Inflammatory macrophage (primary cell): Measurements from ENCODE around the gene RCOR1.
"Not testable (repeated sequence)": the region's sequence is repeated elsewhere in the genome, so short reads cannot be mapped to it uniquely, and the experiment has no call there.

ENCODE experiments used
- DNase-seq, 2 donors: peaks; one replicate each; pipeline ENCODE4 v3.0.0-alpha.2; 2020 to 2022

RCOR1 gene

GRCh38 chr14:102593825-102594137 lies 1.3 kb downstream of the RCOR1 start:
- DNase-seq = peak; percentile 53 to 61

DNA sequence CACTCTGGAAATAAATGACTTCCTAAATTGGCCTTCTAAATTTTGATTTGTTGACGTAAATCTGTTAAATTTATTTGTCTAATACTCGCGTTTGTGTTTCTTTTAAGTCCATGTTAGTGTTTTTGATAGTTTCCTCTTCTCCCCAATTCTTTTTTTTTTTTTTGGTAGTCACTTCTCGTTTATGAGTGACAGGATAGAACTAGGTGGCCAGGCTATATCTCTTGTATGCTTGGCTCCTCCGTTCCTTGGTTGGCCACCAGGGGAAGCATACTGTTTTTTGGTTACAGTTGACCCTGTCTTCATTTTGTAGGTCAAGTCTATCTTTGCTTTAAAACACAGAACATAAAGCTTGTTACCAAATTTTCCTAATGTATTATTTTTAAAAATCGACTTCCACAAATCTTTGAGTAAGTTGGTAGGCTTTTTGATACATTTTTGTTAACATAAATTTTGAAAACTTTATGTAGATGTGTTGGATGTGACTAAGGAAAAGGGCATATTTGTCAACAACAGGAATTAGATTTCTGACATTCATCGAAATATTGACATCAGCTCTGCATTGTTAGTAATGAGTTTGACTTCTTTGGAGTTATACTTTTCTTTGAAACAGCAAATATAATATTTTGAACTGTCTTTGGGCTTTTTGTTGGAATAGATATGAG lies 2.2 kb downstream of the RCOR1 start:
- peak; percentile 87 to 91 for DNase-seq

- DNase-seq = no peak
Measured at GRCh38 chr14:102601378-102601925, 9.0 kb downstream of the RCOR1 start.

GRCh38 chr14:102602421-102603292 lies 10.2 kb downstream of the RCOR1 start:
- no peak for DNase-seq

DNA sequence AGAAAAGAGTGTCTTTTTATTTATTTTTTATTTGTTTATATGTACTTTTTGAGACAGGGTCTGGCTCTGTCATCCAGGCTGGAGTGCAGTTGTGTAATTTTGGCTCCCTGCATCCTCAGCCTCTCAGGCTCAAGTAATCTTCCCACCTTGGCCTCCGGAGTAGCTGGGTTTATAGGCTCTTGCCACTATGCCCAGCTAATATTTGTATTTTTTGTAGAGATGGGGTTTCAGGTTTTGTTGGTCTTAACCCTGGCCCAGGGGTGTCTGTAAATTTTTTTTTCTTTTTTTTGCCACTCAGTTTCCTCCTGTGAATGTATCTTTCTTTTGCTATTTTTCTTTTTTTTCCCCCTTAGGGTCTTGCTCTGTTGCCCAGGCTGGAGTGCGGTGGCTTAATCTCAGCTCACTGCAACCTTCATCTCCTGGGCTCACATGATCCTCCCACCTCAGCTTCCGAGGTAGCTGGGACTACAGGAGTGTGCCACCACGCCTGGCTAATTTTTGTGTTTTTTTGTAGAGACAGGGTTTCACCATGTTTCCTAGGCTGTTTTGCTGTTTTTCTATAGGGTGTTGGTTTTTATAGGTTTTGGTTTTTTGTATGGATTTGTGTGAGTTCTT lies 11.0 kb downstream of the RCOR1 start:
- DNase-seq = no peak

DNA sequence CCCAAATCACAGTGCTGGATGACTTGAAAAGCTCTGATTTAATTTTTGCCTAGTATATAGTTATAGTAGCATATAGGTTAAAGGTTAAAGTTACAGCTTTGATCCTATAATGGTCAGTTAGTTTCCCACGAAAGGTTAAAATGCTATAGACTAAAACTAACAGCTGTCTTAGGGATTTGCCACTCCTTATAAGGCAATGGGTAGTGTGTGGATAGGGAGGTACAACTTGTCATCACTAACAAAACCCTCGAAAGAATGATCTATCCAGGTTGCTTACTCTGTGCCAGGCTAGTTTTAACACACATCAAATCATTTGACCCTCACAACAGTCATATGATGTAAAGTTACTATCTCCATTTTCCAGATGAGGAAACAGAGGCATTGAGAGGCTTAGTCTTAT lies 11.7 kb downstream of the RCOR1 start:
- no peak for DNase-seq

DNA sequence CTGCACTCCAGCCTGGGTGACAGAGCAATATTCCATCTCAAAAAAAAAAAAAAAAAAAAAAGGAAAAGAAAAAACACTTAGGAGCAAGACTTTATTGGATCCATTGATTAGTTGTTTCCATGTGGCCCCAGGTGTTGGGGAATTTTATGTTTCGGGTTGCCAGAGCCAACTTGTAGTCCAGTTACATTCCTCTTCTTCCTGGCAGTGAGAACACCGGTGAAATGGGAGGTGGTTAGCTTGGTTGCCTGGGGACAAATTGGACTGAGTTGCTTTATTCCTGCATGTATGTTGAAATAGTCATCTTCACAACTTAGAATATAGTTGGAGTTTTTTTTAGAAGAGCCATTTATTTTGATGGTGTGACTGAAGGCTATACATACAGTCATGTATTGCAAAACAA lies 12.6 kb downstream of the RCOR1 start:
- no peak for DNase-seq

DNA sequence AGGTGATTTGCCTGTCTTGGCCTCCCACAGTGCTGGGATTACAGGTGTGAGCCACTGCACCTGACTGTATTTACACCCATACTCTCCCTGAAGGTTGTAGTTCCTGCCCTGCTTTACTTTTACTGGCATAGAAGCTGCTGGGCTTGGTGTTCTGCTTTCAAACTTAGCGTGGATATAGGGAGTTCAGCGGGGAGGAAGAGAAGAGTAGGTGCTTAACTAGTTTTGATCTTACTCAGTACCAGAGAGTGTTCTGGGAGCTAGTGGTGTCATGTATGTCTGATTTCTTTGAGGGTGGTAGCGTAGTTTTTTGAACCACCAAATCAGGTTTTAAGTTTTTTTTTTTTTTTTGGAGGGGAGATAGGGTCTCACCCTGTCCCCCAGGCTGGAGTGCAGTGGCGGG lies 13.8 kb downstream of the RCOR1 start:
- DNase-seq = no peak

- no peak for DNase-seq
Measured at GRCh38 chr14:102608064-102608446, 15.6 kb downstream of the RCOR1 start.

GRCh38 chr14:102610968-102611811 lies 18.7 kb downstream of the RCOR1 start:
- DNase-seq = no peak

DNA sequence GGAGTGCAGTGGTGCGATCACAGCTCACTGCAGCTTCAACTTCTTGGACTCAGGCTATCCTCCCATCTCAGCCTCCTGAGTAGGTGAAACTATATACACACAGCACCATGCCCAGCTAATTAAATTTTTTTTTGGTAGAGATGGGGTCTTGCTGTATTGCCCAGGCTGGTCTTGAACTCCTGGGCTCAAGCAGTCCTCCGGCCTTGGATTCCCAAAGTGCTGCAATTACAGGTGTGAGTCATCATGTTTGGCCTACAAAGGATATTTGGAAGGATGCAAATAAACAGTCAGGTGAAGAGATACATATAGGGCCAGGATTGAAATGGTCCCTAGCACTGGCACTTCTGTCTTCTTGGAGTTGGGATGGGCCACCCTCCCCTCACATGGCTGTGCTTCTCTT lies 23.9 kb downstream of the RCOR1 start:
- DNase-seq = no peak

DNA sequence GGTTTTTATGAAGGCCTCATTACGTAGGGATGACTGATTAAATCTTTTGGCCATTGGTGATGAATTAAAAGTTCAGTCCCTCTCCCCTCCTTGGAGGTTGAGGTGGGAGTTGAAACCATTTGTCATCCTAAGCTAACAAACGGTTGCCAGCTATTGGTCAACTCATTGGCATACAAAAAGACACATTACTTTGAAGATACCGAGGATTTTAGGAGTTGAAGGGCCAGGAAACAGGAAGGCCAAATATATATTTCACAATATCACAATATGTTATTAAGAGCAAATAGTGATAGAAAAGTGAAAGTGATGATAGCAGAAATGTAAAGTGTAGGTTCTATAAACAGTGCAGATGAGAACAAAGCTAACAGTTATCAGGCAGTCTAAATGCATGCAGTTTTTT lies 24.4 kb downstream of the RCOR1 start:
- peak in 1 of 2 donors; percentile 41 for DNase-seq

DNA sequence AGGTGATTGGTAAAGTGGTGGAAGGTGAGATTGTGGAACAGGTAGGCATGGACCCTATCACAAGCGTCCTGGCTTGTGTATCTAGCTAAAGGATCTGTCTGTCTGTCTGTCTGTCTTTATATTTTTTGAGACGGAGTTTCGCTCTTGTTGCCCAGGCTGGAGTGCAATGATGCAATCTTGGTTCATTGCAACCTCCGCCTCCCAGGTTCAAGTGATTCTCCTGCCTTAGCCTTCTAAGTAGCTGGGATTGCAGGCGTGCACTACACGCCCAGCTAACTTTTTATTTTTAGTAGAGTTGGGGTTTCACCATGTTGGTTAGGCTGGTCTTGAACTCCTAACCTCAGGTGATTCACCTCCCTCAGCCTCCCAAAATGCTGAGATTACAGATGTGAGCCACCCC lies 26.6 kb downstream of the RCOR1 start:
- not testable (repeated sequence) for DNase-seq

- no peak for DNase-seq
Measured at GRCh38 chr14:102620413-102620812, 28.0 kb downstream of the RCOR1 start.

DNA sequence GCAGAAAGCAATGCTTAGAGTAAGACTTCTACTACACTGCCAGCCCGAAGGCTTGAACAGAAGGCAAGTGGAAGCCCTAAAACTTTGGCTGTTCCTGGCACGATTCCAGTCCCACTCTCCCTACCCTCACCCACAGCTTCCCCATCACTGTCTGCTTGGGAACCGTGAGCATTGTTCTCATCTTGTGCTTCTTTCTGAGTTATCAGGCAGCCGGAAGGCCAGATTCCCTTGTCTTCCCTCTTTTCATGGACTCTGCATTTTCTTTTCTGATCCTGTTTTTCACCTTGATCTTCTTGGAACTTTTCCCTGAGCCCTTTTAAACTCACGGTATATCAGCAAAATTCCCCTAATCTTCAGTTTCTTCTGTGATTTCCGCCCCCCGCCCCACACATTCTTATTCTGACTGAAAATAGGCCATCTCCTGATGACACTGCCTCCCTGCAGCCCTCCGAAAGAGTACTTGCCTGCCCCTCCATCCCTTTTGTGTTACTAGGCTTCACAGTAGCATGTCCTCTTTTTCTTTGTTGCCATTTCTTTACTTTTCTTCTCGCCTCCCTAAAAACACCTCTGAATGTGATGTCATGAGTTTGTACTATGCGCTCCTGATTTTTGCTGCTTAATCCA lies 29.9 kb downstream of the RCOR1 start:
- DNase-seq = peak; percentile 41 to 52

- no peak for DNase-seq
Measured at GRCh38 chr14:102624666-102625065, 32.2 kb downstream of the RCOR1 start.

- no peak for DNase-seq
Measured at GRCh38 chr14:102625564-102626296, 33.3 kb downstream of the RCOR1 start.

GRCh38 chr14:102626530-102626929 lies 34.1 kb downstream of the RCOR1 start:
- no peak for DNase-seq

GRCh38 chr14:102629011-102629444 lies 36.6 kb downstream of the RCOR1 start:
- DNase-seq = peak; percentile 80 to 82

GRCh38 chr14:102629808-102630350 lies 37.4 kb downstream of the RCOR1 start:
- DNase-seq = peak; percentile 30 to 47

- no peak for DNase-seq
Measured at GRCh38 chr14:102630405-102630804, 38.0 kb downstream of the RCOR1 start.
